ENCODE data around the gene KRABD2.

GRCh38 chr17:8392274-8392673 is 15.8 kb upstream of the KRABD2 start:
- TF ChIP-seq CTCF (IDR thresholded peaks at IDR 0.05) (no peak), EZH2 (IDR thresholded peaks at IDR 0.05; ENCODE audit: borderline replicate concordance, insufficient read depth, low read depth, low read length, poor library complexity, severe bottlenecking) (no peak)

All from B cell (primary cell).